ENCODE results near the gene PRKCA.

GRCh38 chr17:66576473-66576872, 274.1 kb downstream of the PRKCA start:
- TF ChIP-seq POLR2A (IDR thresholded peaks at IDR 0.05; ENCODE audit: low read length): no peak
- no peak for TF ChIP-seq GATA1 (IDR thresholded peaks at IDR 0.05; ENCODE audit: low read depth, low read length)

Data from erythroblast (primary cell).